ENCODE results near the gene CACNA2D3.

CACNA2D3 gene

DNA sequence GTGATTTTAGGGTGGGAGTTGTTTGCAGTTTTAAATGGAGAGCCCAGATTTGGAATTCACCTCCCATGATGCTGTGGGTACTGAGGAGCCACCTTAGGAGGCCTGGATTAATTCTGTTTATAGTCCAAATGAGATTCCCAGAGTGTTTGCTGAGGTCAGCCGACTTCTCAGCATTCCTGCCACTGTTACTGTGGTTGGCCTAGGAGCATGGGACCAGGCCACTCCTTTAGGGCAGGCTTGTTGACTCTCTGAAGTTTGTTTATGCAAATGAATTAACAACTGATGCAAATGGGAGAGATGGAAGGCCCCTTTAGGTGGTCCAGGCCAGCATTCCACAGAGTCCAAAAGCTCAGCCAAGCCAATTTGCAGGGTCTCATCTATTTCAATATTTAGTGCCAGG, 46.1 kb downstream of the CACNA2D3 start:
- no peak overlapping the region for H3K4me3 ChIP-seq (ENCODE audit: low read depth, low read length)

DNA sequence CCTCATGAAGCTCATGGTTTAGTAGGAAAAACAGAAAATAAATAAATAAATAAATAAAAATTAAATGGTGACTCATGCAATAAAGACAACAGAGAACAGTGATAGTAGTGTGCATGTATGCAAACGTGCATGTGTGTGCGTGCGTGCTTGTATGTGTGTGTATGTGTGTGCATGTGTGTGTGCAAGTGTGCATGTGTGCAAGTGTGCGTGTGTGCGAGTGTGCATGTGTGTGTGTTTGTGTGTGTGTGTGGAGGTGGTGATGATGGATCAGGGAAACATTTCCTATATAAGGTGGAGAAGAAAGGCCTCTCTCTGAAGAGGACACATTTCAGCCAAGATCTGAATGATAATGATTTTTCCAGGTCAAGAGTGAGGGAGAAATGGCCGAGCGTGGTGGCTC, 47.2 kb downstream of the CACNA2D3 start:
- H3K4me3 ChIP-seq (ENCODE audit: low read depth, low read length): no peak overlapping the region

DNA sequence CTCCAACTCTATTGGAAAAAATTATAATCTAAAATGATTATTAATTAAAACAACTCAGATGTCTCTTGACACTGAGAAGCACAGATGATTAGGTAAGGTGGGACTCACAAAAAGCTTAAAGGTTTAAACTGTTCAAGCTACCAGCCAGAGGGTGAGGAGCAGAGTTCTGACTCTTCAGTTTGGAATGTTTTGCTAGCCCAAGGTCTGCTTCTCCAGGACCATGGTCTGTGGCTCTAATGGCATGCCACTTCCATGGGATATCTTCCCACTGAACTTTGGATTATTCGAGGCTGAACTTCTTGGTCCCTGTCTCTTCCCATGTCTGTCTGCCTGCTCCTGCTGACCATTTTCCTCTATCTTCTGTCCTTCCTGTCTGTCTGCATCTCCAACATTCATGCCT, 49.2 kb downstream of the CACNA2D3 start:
- no peak overlapping the region for H3K4me3 ChIP-seq (ENCODE audit: low read depth, low read length)

DNA sequence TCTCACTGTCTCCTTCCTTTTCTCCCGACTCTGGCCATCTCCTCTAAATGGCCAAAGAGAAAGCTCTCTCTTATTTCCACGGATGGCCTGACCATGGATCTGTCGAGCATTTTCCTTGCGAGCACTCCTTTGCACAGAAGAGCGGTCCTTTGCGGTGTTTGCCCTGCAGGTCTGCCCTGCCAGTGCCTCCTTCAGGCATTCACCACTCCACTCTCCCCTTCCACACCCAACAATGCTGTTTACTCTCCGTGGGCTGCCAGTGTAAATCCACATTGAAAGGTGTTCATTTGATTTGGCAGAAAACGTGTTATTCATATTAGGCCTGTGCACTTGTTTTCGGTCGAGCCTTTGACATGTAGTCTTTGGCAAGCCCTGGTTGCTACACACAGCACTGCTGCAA, 49.6 kb downstream of the CACNA2D3 start:
- no peak overlapping the region for H3K4me3 ChIP-seq (ENCODE audit: low read depth, low read length)

DNA sequence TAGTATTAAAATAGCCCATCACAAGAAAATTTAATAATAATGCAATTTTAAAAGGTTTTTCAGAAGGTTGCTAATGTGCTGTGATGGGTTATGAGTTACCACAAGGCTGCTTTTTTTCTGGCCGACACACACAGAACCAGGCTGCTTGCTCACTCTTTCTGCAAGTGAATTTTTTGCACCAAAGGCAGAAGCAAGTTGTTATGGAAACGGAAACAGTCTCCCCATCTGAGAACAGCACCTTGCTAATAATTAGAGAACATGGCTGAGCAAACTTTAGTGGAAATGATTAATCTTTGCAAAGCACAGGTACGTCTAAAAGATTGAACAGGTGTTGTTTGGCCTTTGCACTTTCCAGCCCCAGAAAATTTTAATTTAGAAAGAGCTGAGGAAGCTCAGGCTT, 51.0 kb downstream of the CACNA2D3 start:
- H3K4me3 ChIP-seq (ENCODE audit: low read depth, low read length): no peak overlapping the region

DNA sequence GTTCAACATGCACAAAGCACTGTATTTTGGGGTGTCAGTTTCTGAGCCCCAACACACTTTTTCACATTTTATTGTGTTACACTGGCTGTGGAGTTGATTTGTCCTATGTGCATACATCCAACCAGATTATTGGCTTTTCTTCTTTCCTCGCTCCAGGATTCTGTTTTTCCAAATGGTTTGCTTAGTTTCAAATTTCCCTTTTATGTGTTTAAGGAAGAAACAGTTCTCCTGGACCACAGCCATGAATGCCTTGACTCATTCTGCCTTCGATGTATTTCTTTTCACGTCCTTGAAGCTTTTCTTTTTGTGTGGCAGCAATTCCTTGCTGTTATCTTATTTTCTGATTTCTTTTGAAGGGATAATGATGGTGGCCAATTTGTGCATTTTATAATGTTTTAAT, 53.8 kb downstream of the CACNA2D3 start:
- no peak overlapping the region for H3K4me3 ChIP-seq (ENCODE audit: low read depth, low read length)

DNA sequence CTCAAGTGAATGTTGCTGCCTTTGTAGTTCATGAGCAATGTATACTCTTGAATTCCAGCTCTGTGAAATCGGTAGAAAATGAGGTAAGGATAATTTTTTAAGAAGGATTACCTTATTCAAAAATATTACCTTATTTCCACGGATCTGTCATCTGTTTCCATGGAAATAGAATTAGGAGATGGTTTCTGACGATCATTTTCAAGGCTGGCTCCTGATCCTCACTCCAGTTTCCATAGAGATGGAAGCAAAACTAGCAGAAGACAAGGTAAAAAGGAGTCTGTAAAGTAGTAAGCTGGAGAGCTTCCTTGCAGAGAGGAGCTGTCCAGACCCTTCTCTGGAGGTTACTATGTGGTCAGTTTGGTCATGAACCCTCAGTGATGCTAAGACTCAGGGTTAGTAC, 55.5 kb downstream of the CACNA2D3 start:
- no peak overlapping the region for H3K4me3 ChIP-seq (ENCODE audit: low read depth, low read length)

DNA sequence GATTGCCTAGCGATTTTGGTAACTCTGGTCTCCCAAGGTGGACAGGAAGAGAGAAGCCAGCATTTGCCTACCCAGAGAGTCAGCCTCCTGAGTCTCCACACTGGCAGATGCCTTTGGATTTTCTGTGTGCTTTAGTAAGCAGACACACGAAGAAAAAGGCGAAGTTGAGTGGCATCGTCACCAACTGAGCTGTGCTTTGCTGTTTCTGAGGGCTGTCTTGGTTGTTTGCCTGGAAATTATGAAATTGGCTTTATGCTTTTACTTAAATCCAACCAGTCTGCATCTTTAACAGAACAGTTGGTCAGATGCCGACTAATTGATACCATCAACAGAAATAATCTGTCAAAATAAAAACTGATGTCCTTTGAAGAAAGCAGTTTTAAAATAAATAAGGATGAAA, 56.0 kb downstream of the CACNA2D3 start:
- H3K4me3 ChIP-seq (ENCODE audit: low read depth, low read length): no peak overlapping the region

DNA sequence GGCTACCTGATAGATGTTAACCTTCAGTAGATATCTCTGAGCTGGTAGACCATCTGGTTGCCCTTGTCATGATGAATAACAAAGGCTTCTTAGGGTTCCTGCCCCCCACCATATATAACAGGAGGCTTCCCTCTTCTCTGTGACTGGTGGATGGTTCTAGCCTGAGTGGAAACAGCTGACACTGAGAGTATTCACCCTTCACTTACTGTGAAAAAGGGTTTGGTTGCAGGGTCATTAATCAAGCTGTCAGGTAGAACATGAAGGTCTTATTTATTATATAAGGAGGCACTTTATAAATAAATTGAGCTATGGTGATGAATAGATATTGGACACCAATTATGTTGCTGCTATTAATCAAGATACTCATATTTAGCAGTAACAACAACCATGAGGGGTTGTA, 58.6 kb downstream of the CACNA2D3 start:
- no peak overlapping the region for H3K4me3 ChIP-seq (ENCODE audit: low read depth, low read length)

DNA sequence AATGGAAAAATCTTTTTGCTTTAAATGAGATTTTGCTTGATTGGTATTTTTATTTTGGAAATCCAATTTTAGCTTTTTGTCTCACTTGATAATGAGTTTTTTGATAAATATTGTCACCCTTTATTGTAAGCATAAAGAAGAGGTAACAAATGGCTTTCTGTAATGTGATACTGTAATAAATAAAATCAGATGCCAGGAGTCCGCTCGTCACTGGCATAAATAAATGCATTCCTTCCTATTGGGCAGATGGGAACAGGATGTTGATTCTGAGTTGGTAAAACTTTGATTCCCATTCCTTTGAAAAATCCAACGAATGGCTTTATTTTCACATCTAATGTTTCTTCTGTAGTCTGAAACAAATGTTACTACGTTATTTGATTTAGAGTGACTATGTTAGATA, 59.9 kb downstream of the CACNA2D3 start:
- H3K4me3 ChIP-seq (ENCODE audit: low read depth, low read length): no peak overlapping the region

DNA sequence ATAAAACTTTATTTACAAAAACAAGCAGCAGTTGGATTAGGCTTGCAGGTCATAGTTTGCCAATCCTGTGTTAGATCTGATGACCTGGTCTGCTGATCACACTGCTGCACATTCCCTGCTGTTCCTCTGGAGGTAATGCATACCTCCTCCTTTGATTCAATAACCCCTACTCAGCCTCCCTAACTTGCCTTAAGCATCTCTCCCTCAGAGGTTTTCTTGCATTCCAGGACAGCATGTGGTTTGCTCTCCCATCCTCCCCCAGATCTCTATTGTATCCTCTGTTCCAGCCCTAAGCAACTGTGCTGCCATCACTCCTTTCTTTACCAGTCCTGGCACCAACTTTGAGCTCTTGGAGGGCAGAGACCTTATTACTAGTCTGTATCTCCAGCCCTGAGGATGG, 63.4 kb downstream of the CACNA2D3 start:
- H3K4me3 ChIP-seq (ENCODE audit: low read depth, low read length): no peak overlapping the region

DNA sequence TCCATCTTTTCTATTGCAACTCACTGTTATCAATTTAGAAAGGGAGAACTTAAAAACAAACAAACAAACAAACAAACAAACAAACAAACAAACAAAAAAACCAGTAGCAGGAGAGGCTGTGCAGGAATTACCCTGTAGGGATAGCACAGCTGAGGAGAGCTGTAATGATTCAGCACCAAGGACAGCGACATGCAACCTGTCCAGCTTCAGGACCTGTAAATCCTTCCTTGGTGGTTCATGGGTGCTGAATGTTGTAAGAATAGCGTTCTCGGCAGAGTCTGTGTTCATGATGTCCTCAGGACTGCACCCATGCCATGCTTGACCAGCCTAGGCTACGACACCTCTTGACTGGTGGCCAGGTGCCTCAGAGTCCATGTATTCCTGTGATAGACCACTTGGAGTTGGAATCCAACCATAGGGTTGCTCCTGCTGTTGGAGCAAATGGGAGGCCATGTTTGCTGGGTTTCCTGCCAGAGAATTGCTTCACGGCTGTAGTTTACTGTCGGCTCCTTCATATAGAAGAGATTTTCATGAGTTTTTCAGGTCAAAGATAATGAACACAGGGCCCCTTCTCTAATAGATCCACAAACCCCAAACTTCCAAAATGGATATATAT, 65.9 kb downstream of the CACNA2D3 start:
- no peak overlapping the region for H3K4me3 ChIP-seq (ENCODE audit: low read depth, low read length)

DNA sequence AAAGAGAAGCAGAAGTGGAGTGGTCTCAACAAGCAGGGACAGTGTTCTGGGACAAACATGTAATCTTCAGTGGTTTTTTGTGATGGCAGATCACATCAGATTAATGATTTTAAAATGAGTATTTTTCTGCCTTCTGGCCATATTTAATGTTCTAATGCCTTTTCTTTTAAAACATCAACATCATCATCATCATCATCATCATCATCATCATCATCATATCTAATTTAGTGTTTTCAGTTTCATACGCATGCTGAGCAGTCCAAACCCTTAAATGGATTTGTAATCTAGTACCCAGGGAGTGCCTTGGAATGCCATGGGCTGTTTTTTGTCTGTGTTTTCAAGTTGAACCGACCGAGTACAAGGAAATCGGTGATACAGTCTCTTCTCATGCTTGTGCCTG, 68.9 kb downstream of the CACNA2D3 start:
- H3K4me3 ChIP-seq (ENCODE audit: low read depth, low read length): no peak overlapping the region

DNA sequence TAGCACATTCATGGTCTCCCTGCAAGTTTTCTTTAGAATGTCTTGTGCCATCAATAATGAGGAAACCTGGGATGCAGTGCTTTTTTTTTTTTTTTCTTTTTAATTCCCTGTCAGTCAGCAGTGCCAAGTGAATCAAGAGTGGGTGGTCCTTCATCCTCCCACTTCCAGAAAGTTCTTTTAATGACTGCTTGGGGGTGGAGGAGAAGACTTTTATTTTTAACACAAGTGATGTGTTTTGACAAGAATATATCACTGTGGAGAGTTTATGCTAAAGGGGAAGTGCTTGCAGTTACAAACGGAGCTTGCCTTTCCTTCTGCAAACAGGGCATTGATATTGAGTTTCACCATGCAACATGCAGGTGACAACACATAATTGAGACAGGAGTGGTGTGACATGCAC, 69.7 kb downstream of the CACNA2D3 start:
- H3K4me3 ChIP-seq (ENCODE audit: low read depth, low read length): no peak overlapping the region

DNA sequence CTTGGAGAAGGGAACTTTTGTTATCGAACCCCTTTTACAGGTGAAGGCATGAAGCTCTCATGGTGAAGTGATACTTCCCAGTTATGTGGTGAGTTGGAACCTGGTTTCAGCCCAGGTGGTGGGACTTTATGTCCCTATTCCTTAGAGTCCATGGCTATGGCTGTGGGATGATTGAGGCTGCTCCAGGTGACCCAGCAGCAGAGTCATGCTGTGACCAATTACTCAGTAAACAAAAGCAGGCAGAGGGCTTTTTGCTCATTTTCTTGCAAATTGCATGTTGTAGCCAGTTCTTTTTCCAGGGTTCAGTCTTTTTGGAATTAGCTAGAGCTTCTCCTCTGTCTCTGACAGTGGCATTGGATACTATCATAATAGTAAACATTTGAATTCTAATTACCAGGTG, 70.7 kb downstream of the CACNA2D3 start:
- H3K4me3 ChIP-seq (ENCODE audit: low read depth, low read length): no peak overlapping the region

DNA sequence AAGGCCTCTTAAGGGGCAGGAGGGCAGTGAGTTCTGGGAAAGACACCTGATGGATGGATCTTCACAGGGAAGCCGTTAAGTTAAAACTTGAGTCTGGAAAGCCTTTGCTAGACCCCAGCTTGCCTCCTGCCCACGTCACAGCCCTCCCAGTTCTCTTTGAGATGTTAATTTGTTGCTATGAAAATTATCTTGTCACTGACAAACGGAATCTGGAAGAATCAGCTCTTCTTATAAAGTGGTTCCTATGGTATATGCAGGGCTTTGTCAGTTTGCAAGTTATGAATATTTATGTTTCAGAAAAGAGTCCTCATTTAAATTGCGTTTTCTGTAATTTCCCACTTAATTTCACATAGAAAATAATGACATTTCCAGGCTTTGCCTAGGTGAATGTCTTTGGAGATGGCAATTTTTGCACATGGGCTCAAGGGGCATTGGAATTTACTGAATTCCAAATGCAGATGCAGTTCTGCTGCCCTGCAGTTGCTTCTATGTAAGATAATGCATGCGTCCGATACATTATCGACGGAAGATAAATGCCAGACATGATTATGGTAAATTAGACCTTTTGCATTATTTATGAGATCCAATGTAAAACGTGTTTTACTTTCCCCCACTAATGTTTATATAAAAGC, 74.1 kb downstream of the CACNA2D3 start:
- H3K4me3 ChIP-seq (ENCODE audit: low read depth, low read length): no peak overlapping the region

DNA sequence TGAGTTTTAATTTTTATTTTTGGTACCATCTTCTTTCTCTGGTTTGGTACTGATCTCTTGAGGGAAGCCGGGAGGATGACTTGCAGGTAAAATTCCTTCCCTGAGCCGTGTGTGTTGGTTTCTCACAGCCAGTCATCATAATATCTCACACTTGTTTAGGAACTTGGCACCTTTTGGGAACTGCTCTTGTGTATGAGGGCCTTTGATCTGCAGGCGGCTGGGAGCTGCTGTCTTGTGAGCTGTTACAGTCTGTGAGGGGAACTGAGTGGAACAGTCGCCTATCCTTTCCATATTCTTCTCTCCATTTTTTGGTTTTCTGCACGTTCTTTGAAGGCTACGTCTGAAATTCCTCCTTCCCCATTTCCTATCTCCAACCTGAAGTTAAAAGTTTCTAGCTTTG, 75.2 kb downstream of the CACNA2D3 start:
- no peak overlapping the region for H3K4me3 ChIP-seq (ENCODE audit: low read depth, low read length)

DNA sequence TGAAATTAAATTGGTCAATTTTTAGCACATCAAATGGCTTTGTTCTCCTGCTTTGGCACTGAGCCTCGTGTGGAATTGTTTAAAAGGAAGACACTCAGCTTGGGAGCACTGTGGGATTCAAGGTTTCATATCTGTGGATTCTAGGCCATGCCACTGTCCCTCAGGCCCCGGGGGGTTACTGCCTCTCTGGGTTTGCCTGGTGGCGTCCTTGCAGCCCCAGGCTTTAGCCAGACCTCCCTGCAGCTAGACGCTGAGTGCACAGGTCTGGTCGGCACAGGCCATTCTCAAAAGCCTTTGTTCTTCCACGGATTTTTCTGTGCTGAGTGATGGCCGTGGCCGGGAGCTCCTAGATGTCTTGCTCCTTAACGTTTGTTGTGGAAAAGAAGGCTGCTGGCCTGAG, 76.2 kb downstream of the CACNA2D3 start:
- no peak overlapping the region for H3K4me3 ChIP-seq (ENCODE audit: low read depth, low read length)

DNA sequence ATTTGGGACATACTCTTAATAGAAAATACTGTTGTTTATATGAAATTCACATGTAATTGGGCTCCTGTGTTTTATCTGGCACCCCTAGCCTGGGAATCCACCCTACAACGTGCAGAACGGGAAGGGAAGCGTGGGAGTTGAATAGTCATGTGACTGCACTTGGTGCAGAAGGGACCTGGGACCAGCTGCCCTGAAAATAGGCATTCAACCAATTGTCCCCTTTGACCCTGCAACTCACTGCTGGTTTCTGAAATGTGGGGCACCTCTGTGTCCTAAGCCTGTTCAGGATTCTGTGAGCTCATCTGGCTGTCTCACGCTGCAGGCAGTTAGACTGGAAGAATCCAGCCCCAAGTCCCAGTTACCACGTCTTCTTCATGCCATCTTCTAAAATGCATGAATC, 79.7 kb downstream of the CACNA2D3 start:
- no peak overlapping the region for H3K4me3 ChIP-seq (ENCODE audit: low read depth, low read length)

DNA sequence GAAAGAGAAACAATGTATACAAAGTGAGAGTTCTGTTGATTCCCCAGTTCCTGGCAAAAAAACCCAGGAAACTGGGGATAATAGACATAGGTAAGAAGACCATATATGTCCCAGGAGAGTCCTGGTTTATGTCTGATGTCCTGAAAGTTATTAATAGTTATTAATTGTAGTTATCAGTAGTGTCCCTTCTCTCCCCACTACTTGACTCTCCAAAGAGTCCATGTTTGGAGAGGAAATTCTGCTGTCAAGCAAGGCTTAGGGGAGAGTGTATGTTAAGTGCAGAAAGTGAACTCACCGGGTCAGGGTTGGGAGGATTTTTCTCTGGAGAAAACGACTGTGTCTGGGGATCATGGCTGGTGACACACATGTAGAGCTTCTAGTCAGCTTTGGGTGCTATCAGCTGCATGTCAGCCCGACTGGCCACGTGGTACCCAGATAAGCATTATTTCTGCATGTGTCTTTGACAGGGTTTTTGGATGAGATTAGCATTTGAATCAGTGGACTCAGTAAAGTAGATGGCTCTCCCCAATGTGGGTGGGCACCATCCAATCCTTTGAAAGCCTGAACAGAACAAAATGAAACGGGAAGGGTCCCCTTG, 80.4 kb downstream of the CACNA2D3 start:
- no peak overlapping the region for H3K4me3 ChIP-seq (ENCODE audit: low read depth, low read length)

DNA sequence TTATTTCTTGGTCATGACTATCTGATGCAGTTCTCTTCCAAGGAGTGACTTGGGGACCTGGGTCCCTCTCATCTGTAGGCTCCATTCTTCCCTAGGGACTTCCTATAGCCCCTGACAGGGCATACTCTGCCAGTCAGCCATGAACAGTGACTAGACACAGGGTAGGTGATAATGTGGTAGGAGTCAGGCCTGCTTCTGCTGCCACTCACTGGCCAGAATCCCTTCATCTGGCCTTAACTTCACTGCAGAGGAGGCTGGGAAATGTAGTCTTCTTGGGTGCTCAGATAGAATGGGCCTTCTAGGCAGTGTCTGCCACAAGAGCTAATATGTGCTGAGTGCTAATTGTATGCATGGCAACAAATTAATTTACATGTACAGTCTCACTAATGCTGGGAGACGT, 84.5 kb downstream of the CACNA2D3 start:
- no peak overlapping the region for H3K4me3 ChIP-seq (ENCODE audit: low read depth, low read length)

DNA sequence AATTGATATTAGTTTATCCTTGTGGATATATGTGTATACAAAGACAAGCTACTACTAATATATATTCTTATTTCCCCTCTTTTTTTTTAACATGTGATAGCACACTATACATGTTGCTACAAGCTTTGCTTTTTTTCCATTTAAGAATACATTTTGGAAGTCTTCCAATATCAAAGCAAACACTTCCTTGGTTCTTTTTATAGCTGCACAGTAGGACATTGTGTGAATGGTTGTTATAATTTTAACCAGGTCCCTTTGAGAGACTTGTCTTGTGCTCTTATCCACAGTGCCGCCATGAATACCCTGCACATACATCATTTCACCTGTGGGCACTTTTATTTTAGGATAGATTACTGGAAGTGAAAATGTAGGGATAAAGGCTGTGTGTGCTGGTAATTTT, 88.7 kb downstream of the CACNA2D3 start:
- H3K4me3 ChIP-seq (ENCODE audit: low read depth, low read length): no peak overlapping the region

DNA sequence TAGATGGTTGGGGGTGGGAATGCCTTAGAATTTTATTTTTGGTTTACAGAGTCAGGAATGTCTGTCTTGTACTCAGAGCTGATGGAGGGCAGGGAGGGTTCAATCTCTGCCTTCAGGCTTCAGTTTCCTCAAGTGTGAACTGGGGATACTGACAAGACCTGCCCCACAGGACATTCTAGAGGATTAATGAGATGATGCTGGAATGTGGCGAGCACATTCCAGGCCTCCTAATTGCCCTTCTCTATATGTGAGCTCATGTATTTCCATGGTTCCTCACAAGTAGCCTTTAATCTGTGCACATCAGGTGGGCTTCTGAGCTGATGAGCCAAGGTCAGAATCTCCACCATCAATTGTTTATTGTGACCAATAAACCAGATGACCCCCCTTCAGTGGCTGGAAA, 90.4 kb downstream of the CACNA2D3 start:
- H3K4me3 ChIP-seq (ENCODE audit: low read depth, low read length): no peak overlapping the region

Measured in iPS-11a (cell line).